ENCODE data around the gene FASTK.

FASTK gene

DNA sequence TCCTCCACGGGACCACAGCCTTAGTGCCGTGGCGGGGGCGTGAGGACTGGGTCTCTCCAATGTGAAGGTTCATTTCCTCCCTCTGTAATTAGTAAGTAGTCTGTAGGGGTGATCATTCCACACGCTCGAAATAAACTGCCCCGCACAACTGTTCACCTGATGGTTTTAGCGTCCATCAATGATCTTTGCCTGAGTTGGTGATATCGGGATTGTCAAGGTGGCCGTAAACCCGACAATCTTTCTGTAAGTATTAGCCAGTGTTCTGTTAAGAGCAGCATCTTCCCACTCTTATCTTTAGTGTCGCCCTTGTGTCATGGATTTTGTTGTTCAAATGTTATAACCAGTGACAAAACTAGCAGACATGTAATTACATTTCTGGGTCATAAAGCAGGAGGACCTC, 23.4 kb upstream of the FASTK start:
- no peak overlapping the region for H3K9ac ChIP-seq (ENCODE audit: low read length)
- no peak overlapping the region for H3K4me3 ChIP-seq (ENCODE audit: low read length)
- H3K4me1 ChIP-seq (ENCODE audit: control insufficient read depth, insufficient read depth, low read length) = no peaks in the 10 kb centered on the region
- H3K36me3 ChIP-seq (ENCODE audit: control insufficient read depth, insufficient read depth, low read length) = no peaks in the 10 kb centered on the region
- H3K27me3 ChIP-seq (ENCODE audit: control insufficient read depth, insufficient read depth, low read length) = no peaks in the 10 kb centered on the region
- no peaks in the 10 kb centered on the region for H3K9me3 ChIP-seq (ENCODE audit: control insufficient read depth, low read length)

DNA sequence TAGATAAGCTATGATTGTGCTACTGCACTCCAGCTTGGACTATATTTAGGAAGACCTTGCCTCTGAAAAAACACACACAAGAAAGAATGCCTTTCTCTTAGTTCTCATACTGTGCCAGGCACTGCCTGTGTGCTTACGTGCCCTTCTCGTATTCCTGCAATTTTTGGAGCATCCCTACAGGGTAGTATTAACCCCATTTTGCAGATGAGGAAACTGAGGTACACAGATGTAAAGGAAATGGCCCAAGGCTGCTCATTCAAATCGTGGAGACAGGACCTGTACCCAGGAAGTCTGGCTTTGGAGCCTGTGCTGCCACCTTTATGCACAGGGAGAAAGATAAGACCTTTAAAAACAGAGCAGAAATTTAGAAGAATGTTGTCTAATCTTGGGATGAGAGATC, 22.4 kb upstream of the FASTK start:
- Histone ChIP-seq H3K27me3 (ENCODE audit: control insufficient read depth, insufficient read depth, low read length) (no peaks in the 10 kb centered on the region), H3K9ac (ENCODE audit: low read length) (no peak overlapping the region), H3K9me3 (ENCODE audit: control insufficient read depth, low read length) (no peaks in the 10 kb centered on the region), H3K4me3 (ENCODE audit: low read length) (no peak overlapping the region), H3K36me3 (ENCODE audit: control insufficient read depth, insufficient read depth, low read length) (no peaks in the 10 kb centered on the region), H3K4me1 (ENCODE audit: control insufficient read depth, insufficient read depth, low read length) (no peaks in the 10 kb centered on the region)

DNA sequence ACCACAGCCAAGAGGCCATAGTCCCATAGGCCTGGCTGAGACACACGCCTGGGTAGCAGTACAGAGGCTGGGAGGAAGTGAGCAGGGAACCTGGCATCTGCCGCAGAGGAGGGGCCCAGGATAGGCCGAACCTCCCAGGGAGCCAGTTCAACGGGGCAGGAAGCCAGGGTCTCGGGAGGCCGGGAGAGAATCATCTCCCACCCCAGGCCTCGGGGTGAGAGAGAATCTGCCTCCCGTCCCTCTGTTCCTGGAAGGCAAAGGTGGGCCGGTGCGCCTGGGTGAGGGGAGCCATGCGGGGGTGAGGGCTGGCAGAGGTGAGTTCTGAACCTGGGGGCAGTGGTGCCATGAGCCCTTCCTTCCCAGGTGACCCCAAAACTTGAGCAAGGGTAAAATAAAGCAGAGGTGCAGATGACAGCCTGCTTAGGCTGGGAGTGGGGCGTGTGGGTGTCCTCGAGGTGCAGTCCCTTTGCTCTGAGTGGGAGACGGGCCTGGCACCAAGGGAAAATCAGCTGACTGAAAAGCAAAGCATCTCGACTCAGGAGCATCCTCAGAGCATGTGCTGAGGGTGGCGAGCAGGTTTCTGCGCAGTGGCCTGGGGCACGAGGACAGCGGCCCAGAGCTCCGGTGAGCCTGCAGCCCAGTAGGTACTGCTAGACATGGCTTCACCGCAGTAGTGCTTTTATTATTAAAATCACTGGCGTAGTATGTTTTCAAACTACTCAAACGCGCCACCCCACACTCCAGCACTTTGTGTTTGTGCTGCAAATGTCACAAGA, 21.2 kb upstream of the FASTK start:
- no peaks in the 10 kb centered on the region for H3K9me3 ChIP-seq (ENCODE audit: control insufficient read depth, low read length)
- H3K27me3 ChIP-seq (ENCODE audit: control insufficient read depth, insufficient read depth, low read length) = no peaks in the 10 kb centered on the region
- H3K4me1 ChIP-seq (ENCODE audit: control insufficient read depth, insufficient read depth, low read length) = no peaks in the 10 kb centered on the region
- no peak overlapping the region for H3K9ac ChIP-seq (ENCODE audit: low read length)
- no peaks in the 10 kb centered on the region for H3K36me3 ChIP-seq (ENCODE audit: control insufficient read depth, insufficient read depth, low read length)
- H3K4me3 ChIP-seq (ENCODE audit: low read length) = no peak overlapping the region

DNA sequence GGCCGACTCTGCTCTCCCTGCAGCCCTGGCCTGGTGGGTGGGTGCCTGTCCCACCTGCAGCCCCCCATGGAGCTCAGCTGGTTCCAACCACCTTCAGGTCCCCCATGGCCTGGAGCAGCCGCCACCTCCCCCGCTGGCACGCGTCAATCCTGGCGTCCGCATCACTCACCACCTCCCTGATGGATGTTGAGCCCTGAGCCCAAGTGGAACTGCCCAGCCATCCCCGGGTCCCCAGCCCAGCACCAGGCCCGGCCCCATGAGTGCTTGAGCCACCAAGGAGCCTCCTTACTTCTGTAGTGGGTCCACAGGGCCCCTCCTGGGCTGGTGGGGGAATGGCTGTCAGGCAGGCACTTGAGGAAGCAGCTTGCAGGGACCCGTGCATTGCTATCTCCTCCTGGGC, 20.3 kb upstream of the FASTK start:
- no peaks in the 10 kb centered on the region for H3K4me1 ChIP-seq (ENCODE audit: control insufficient read depth, insufficient read depth, low read length)
- no peak overlapping the region for H3K4me3 ChIP-seq (ENCODE audit: low read length)
- H3K9ac ChIP-seq (ENCODE audit: low read length) = no peak overlapping the region

DNA sequence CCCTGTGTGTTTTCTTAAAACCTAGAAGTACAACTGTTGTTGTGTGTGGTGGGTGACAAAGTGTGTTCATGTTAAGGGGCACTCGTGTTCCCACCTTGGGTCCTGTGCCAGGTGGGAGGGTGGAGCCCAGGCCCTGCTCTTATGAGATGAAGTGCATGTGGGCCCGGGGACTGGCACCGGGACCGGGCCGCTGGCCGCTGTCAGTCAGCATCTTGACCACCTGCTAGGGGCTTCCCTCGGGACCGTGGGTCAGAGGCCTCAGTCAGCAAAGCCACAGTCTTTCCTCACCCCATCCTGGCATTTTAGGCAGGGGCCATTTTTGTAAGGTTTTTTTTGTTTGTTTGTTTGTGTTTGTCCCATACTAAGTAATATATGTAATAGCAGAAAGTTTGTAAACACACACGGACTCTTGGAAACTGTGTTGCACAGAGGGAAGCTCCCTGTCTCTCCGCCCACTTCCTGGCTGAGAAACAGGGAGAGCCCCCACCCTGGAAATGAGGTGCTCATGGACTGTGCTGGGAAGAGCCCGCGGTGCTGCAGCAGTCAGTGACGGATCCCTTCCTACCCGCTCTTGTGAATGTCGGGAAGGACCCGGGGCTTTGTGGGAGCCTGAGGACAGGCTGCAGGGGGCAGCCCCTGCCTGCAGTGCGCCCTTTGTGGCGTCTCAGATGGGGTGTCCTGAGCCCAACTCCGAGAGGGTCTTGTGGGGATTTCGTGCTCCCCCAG, 19.0 kb upstream of the FASTK start:
- peaks cover 3% of the 10 kb centered on the region for H3K4me1 ChIP-seq (ENCODE audit: control insufficient read depth, insufficient read depth, low read length)
- no peaks in the 10 kb centered on the region for H3K9me3 ChIP-seq (ENCODE audit: control insufficient read depth, low read length)
- no peak overlapping the region for H3K4me3 ChIP-seq (ENCODE audit: low read length)
- H3K27me3 ChIP-seq (ENCODE audit: control insufficient read depth, insufficient read depth, low read length) = no peaks in the 10 kb centered on the region
- no peak overlapping the region for H3K9ac ChIP-seq (ENCODE audit: low read length)
- no peaks in the 10 kb centered on the region for H3K36me3 ChIP-seq (ENCODE audit: control insufficient read depth, insufficient read depth, low read length)

More for the DNA sequence above, 20.3 kb upstream of the FASTK start:
- H3K36me3 ChIP-seq (ENCODE audit: control insufficient read depth, insufficient read depth, low read length) = no peaks in the 10 kb centered on the region
- no peaks in the 10 kb centered on the region for H3K27me3 ChIP-seq (ENCODE audit: control insufficient read depth, insufficient read depth, low read length)
- H3K9me3 ChIP-seq (ENCODE audit: control insufficient read depth, low read length) = no peaks in the 10 kb centered on the region

DNA sequence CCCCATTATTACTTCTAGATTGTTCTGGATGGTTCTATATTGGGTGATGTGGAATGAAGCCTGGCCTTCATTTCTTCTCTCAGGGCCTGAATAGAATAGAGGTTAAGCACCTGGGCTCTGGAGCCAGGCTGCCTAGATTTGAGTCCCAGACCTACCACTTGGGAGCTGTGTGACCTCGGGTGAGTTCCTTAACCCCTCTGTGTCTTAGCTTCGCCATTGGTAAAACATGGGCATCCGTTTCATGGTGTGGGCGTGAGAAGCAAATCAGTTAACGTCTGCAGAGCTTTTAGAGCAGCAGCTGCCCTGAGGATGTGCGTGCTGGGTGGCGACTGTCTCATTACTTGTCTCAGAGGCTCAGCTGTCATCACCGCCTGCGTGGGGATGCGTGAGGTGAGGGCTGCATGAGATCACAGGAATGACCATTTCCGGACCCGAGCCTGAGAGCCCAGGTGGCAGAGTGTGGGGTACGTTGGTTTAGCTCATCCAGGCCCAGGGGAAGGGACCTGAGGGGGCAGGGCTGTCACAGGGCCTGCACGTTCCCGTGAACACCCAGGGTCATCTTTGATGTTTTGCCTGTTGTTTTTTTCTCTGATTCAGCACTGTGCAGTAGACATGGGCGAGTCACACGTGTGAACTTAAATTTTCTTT, 15.3 kb upstream of the FASTK start:
- Histone ChIP-seq H3K4me3 (ENCODE audit: low read length) (no peak overlapping the region), H3K9me3 (ENCODE audit: control insufficient read depth, low read length) (no peaks in the 10 kb centered on the region), H3K36me3 (ENCODE audit: control insufficient read depth, insufficient read depth, low read length) (no peaks in the 10 kb centered on the region), H3K4me1 (ENCODE audit: control insufficient read depth, insufficient read depth, low read length) (peaks cover 3% of the 10 kb centered on the region), H3K27me3 (ENCODE audit: control insufficient read depth, insufficient read depth, low read length) (no peaks in the 10 kb centered on the region), H3K9ac (ENCODE audit: low read length) (no peak overlapping the region)

DNA sequence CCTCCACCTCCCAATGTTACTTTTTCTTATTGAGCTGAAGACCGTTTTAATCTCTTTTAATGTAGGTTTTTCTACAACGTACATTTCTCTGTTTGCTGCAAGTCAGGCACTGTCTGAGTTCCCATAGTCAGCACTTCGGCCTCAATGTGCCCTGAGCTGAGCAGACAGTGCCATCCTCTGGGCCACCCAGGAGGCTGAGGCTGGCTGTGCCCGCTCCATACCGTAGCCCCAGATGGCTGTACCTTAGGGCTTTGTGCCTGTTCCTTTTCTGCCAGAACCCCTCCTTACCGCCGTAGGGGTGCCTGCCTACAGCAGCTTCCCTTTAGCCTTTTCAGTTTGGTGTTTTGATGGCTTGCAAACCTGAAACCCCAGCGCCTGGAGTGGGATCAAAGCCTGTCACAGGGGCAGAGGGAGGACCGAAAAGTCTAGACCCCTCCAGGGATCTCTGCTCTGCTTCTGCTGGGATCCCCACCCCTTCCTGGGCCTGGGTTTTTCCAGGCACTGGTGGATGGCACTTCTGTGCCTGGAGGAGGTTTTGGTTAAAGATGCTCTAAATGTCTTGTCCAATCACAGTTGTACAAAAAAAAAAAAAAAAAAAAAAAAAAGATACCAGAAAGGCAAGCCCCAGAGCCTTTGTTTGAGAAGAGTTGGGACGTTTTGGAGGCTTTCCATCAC, 14.7 kb upstream of the FASTK start:
- Histone ChIP-seq H3K9ac (ENCODE audit: low read length) (no peak overlapping the region), H3K9me3 (ENCODE audit: control insufficient read depth, low read length) (no peaks in the 10 kb centered on the region), H3K4me1 (ENCODE audit: control insufficient read depth, insufficient read depth, low read length) (peaks cover 3% of the 10 kb centered on the region), H3K4me3 (ENCODE audit: low read length) (no peak overlapping the region), H3K27me3 (ENCODE audit: control insufficient read depth, insufficient read depth, low read length) (no peaks in the 10 kb centered on the region), H3K36me3 (ENCODE audit: control insufficient read depth, insufficient read depth, low read length) (no peaks in the 10 kb centered on the region)

DNA sequence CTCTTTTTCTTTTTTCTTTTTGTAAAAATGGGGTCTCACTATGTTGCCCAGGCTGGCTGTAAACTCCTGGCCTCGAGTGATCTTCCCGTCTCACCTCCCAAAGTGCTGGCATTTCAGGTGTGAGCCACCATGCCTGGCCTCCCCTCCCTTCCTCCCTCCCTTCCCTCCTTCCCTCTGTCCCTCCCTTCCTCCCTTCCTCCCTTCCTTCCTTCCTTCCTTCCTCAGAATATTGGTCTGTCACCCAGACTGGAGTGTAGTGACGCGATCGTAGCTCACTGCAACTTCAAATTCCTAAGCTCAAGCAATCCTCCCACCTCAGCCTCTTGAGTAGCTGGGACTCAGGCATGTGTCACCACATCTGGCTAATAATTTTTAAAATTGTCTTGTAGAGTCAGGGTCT, 14.1 kb upstream of the FASTK start:
- Histone ChIP-seq H3K4me1 (ENCODE audit: control insufficient read depth, insufficient read depth, low read length) (peaks cover 8% of the 10 kb centered on the region), H3K36me3 (ENCODE audit: control insufficient read depth, insufficient read depth, low read length) (no peaks in the 10 kb centered on the region), H3K9me3 (ENCODE audit: control insufficient read depth, low read length) (no peaks in the 10 kb centered on the region), H3K9ac (ENCODE audit: low read length) (no peak overlapping the region), H3K27me3 (ENCODE audit: control insufficient read depth, insufficient read depth, low read length) (no peaks in the 10 kb centered on the region), H3K4me3 (ENCODE audit: low read length) (no peak overlapping the region)

DNA sequence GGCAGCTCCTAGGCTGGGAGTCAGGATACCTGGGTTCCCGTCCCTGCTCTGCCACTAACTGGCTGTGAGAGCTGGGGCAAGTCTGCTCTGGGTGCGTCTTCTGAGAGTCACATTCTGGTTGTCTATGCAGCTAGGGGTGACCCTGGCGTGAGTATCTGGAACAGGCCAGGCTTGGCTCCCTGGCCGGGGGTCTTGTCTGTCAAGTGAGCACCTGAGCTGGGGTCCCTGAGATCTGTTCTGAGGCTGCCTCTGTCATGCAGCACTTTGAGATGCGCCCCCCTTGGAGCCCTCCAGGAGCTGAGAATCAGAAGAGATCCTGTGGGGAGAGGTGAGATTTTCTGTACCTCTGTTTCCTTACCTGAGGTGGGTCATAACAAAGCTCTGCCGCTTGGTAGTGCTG, 13.1 kb upstream of the FASTK start:
- H3K27me3 ChIP-seq (ENCODE audit: control insufficient read depth, insufficient read depth, low read length) = no peaks in the 10 kb centered on the region
- H3K4me1 ChIP-seq (ENCODE audit: control insufficient read depth, insufficient read depth, low read length) = peaks cover 18% of the 10 kb centered on the region
- no peak overlapping the region for H3K9ac ChIP-seq (ENCODE audit: low read length)
- H3K4me3 ChIP-seq (ENCODE audit: low read length) = no peak overlapping the region
- no peaks in the 10 kb centered on the region for H3K36me3 ChIP-seq (ENCODE audit: control insufficient read depth, insufficient read depth, low read length)
- no peaks in the 10 kb centered on the region for H3K9me3 ChIP-seq (ENCODE audit: control insufficient read depth, low read length)

DNA sequence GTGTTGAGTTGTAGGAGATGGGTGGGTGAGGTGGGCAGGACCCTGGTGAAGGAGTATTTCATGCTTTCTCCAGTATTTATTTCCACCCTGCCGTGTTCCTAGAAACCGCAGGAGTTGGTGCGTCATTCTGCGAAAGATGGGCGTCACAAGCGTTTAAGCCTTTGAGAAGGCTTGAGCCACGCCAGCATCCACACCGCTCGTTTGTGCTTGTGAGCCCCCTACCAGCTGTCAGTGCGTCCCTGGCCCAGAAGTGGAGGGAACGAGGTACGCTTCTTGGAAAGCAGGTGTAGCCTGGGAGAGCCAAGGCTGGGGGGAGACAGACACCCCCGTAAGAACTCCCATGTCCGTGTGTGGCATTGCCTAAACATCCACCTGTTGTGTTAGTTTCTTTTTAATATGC, 11.4 kb upstream of the FASTK start:
- Histone ChIP-seq H3K27me3 (ENCODE audit: control insufficient read depth, insufficient read depth, low read length) (peaks cover 4% of the 10 kb centered on the region), H3K9me3 (ENCODE audit: control insufficient read depth, low read length) (no peaks in the 10 kb centered on the region), H3K4me3 (ENCODE audit: low read length) (no peak overlapping the region), H3K36me3 (ENCODE audit: control insufficient read depth, insufficient read depth, low read length) (no peaks in the 10 kb centered on the region), H3K4me1 (ENCODE audit: control insufficient read depth, insufficient read depth, low read length) (peaks cover 34% of the 10 kb centered on the region), H3K9ac (ENCODE audit: low read length) (no peak overlapping the region)

DNA sequence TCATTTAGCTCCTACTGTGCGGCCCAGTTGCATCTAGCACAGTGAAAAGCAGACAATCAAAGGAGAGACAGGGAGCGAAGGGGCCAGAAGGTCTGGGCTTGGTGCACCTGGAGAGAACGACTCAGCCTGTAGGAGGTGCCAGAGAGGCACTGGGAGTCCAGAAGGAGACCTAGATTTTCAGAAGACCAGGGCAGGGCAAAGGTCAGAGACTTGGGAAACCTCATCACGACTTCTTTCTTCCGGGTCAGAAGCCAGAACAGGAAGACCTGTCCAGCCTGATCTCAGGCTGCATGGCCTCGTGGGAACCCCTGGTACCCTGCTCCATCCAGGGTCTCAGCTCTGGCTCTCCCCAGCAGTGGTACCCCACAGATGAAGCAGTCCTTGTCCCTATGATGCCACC, 10.8 kb upstream of the FASTK start:
- Histone ChIP-seq H3K27me3 (ENCODE audit: control insufficient read depth, insufficient read depth, low read length) (peaks cover 4% of the 10 kb centered on the region), H3K4me1 (ENCODE audit: control insufficient read depth, insufficient read depth, low read length) (peaks cover 35% of the 10 kb centered on the region), H3K9ac (ENCODE audit: low read length) (no peak overlapping the region), H3K9me3 (ENCODE audit: control insufficient read depth, low read length) (no peaks in the 10 kb centered on the region), H3K4me3 (ENCODE audit: low read length) (no peak overlapping the region), H3K36me3 (ENCODE audit: control insufficient read depth, insufficient read depth, low read length) (no peaks in the 10 kb centered on the region)

DNA sequence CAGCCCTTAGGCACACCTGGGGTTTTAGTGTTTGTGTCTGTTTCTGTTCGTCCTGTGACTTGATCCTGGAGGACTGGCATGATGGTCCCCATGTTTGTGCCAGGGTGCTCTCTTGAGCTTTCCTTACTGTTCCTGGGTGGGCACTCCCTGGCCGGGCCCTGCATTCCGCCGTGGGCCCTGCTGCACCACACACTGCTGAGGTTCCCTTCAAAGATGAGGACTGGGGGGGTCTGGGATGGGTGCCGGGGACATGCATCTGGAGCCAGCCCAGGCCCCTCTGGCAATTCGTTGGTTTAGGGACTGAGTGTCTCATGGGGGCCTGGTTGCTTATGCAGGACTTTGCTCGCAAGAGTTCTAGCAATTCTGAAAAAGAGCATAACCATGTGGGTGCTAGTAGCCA, 10.4 kb upstream of the FASTK start:
- peaks cover 35% of the 10 kb centered on the region for H3K4me1 ChIP-seq (ENCODE audit: control insufficient read depth, insufficient read depth, low read length)
- no peaks in the 10 kb centered on the region for H3K36me3 ChIP-seq (ENCODE audit: control insufficient read depth, insufficient read depth, low read length)
- peaks cover 4% of the 10 kb centered on the region for H3K27me3 ChIP-seq (ENCODE audit: control insufficient read depth, insufficient read depth, low read length)
- H3K4me3 ChIP-seq (ENCODE audit: low read length) = no peak overlapping the region
- no peak overlapping the region for H3K9ac ChIP-seq (ENCODE audit: low read length)
- no peaks in the 10 kb centered on the region for H3K9me3 ChIP-seq (ENCODE audit: control insufficient read depth, low read length)
